NT2/D1 (cell line): ENCODE data around the gene CDCA3.

ENCODE experiments used
- SUZ12 ChIP-seq: IDR thresholded peaks from 2 replicates; pipeline ENCODE4 v1.6.1; 2011; ENCODE audit not compliant: insufficient read length, insufficient read depth; ENCODE audit errors: extremely low read depth
- ZNF274 ChIP-seq: IDR thresholded peaks from 2 replicates; pipeline ENCODE4 v1.6.1; 2011; ENCODE audit warnings: mild to moderate bottlenecking, low read depth, low read length

DNA sequence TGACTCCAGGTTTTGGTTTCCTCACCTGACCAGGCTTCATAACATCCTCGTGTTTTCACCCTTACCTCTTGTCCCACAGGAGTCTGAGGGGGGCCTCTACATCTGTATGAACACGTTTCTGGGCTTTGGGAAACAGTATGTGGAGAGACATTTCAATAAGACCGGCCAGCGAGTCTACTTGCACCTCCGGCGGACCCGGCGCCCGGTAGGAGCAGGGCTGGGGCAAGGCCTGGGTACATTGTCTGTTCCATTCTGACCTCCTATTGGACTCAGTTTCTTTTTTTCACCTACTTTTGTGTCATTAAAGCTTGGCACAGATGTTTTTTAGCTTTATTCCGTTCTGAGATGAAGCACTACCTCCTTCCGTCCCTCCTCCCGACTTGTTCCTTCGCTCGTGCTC lies 4.2 kb upstream of the CDCA3 start:
- TF ChIP-seq ZNF274 (no peak), SUZ12 (no peak)
